Activated CD4-positive, alpha-beta memory T cell treated with anti-CD3 and anti-CD28 coated beads, Interleukin-2, amount 10 ng/mL, durations not matched to agents 7 days and 5 days (primary cell): ENCODE measurements around the gene ATRNL1. TPM values are rescaled to one million over a fixed set of nuclear protein-coding genes. Genes with fewer than 3 reads are reported as not detected.
"Not testable (repeated sequence)": the region's sequence is repeated elsewhere in the genome, so short reads cannot be mapped to it uniquely, and the experiment has no call there.

Experiments
- CTCF ChIA-PET: fragments of 350-600 bp; sonication (Branson Sonifier 250); formaldehyde crosslinking; loops from one replicate; lab custom pipeline; 2021; ENCODE audit warnings: antibody characterized with exemption, inconsistent platforms; lab: Charles Lee
- POLR2A ChIA-PET: fragments of 350-600 bp; sonication (Branson Sonifier 250); formaldehyde crosslinking; loops from one replicate; lab custom pipeline; 2021; ENCODE audit warnings: antibody characterized with exemption; lab: Charles Lee
- DNase-seq: peaks from one replicate; pipeline ENCODE4 v3.0.0-alpha.2; 2020
- H3K27ac Mint-ChIP-seq: one replicate; pipeline ENCODE4 v1.8.0; 2021; ENCODE audit warnings: mild to moderate bottlenecking, mixed read lengths
- H3K27me3 Mint-ChIP-seq: one replicate; pipeline ENCODE4 v1.8.0; 2021; ENCODE audit warnings: mixed read lengths
- H3K36me3 Mint-ChIP-seq: one replicate; pipeline ENCODE4 v1.8.0; 2021; ENCODE audit warnings: low read depth, mixed read lengths
- H3K4me1 Mint-ChIP-seq: one replicate; pipeline ENCODE4 v1.8.0; 2021; ENCODE audit warnings: mixed read lengths
- H3K4me3 Mint-ChIP-seq: one replicate; pipeline ENCODE4 v1.8.0; 2021; ENCODE audit warnings: mild to moderate bottlenecking, mixed read lengths
- H3K9me3 Mint-ChIP-seq: one replicate; pipeline ENCODE4 v1.8.0; 2021; ENCODE audit warnings: mixed read lengths
- total RNA-seq, 2 experiments: library from RNA; stranded (reverse); gene quantifications; one replicate each; pipeline ENCODE4 v1.2.3, GENCODE V29; 2021

The ATRNL1 gene
- total RNA-seq, 2 experiments from 2014 or later: 0.28 to 0.55 TPM

DNA sequence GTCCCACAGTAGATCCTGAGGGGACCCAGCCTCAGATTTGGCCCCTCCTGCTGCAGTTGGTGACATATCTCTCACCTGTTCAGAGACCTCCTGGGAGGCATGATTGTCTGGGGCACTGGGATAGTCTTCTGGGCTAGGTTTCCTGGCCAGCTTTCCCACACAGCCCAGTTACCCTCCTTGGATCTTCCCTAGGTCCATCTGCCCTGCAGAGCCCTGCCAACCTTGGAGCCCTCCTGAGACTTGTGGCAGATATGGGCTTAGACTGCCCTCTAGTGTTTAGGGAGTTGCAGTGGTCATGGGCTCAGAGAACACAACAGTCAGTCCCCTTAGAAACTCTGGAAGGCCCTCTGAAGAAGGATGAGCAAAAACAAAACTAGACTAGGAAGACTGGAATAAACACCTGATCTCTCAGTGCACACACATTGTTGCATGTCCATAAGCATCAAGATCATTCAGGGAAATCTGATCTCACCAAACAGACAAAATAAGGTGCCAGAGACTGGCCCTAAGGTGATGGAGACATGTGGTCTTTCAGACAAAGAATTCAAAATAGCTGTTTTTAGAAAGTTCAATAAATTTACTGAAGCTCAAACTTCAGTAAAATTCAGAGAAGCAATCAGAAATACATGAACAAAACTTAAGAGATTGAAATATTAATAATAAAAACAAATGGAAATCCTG, 324.6 kb downstream of the ATRNL1 start:
- peaks cover 2% of the 10 kb centered on the region for H3K9me3 Mint-ChIP-seq

DNA sequence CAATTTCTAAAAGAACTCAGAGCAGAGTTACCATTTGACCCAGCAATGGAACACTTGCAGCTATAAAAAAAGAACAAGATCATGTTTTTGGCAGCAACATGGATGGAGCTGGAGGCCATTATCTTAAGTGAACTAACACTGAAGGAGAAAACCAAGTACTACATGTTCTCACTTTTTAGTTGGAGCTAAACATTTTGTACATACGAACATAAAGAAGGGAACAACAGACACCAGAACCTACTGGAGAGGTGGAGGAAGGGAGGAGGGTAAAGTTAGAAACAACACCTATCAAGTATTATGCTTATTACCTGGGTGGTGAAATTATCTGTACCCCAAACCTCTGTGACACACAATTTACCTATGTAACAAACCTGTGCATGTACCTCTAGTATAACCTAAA, 329.5 kb downstream of the ATRNL1 start:
- CTCF ChIA-PET: no interaction called here
- Mint-ChIP-seq H3K27me3 (no peaks in the 10 kb centered on the region), H3K4me1 (no peaks in the 10 kb centered on the region), H3K9me3 (peaks cover 5% of the 10 kb centered on the region), H3K4me3 (no peak overlapping the region), H3K36me3 (no peaks in the 10 kb centered on the region), H3K27ac (no peak overlapping the region)
- no peak for DNase-seq
- POLR2A ChIA-PET: no interaction called here

More for the DNA sequence above, 324.6 kb downstream of the ATRNL1 start:
- no peak for DNase-seq
- H3K36me3 Mint-ChIP-seq: no peaks in the 10 kb centered on the region
- no peak overlapping the region for H3K4me3 Mint-ChIP-seq
- no peaks in the 10 kb centered on the region for H3K27me3 Mint-ChIP-seq
- no peaks in the 10 kb centered on the region for H3K4me1 Mint-ChIP-seq
- ChIA-PET POLR2A (no interaction called here), CTCF (no interaction called here)
- no peak overlapping the region for H3K27ac Mint-ChIP-seq

DNA sequence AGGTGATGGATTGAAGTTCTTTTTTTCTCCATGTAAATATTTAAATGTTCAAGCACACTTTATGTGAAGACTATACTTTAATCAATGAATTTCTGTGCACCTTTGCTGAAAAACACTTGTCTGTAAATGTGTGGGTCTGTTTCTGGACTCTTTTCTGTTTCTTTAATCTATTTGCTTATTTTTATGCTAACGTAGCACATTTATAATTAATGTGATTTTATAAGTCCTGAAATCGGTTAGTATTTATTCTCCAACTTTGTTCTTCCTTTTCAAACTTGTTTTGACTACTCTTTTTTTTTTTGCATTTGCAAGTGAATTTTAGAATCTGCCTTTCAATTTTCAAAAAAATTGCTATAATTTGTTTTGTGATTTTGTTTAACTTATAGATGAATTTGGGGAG, 334.4 kb downstream of the ATRNL1 start:
- H3K9me3 Mint-ChIP-seq: peaks cover 3% of the 10 kb centered on the region
- CTCF ChIA-PET: no interaction called here
- no peak overlapping the region for H3K27ac Mint-ChIP-seq

DNA sequence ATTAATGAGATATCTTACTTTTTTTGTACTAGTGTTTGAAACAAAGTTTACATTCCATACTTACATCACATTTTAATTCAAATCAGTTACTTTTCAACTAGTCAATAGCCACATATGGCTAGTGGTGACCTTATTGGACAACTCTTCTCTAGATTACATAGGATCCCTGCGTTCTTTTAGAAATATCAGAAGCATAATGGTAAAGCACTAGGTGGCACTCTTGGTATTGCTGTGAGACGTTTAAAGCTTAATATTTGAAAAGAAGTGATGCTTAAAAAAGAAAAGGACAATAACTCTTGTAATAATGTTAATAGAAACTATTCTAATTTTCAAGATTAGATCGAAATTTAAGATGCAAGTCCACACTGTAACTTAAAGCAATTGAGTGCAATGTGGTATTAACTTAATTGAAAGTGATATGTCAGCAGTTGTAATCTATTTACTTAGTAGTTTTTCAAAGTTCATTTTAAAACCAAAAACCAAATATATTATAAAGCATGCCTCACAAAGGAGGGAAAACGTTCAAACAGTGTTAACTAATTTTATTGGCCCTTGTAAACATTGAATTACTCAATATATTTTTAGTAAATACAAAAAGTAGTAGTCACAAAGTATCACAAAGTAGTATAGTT, 339.1 kb downstream of the ATRNL1 start:
- Mint-ChIP-seq H3K9me3 (no peaks in the 10 kb centered on the region), H3K27me3 (no peaks in the 10 kb centered on the region), H3K4me3 (no peak overlapping the region), H3K27ac (no peak overlapping the region), H3K4me1 (no peaks in the 10 kb centered on the region), H3K36me3 (no peaks in the 10 kb centered on the region)
- CTCF ChIA-PET: no interaction called here
- no peak for DNase-seq
- POLR2A ChIA-PET: no interaction called here

More for the DNA sequence above, 334.4 kb downstream of the ATRNL1 start:
- POLR2A ChIA-PET: no interaction called here
- Mint-ChIP-seq H3K27me3 (no peaks in the 10 kb centered on the region), H3K4me1 (no peaks in the 10 kb centered on the region), H3K36me3 (no peaks in the 10 kb centered on the region), H3K4me3 (no peak overlapping the region)
- DNase-seq: no peak

DNA sequence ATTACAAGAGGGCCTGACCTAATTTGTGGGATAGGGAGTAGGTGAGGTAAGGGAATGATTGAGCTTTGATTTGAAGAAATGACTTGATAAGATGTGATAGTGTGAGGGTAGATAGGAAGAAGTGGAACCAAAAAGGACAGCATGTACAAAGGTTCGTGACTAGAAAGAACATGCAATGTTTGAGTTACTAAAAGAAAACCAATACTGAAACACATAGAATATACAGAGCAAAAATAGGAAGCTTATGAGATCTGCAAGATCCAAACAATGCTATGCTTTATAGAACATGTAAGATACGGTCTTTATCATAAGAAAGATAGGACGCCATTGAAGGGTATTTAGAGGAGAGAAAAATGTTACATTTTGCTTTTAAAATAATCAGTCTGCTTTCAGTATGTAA, 343.8 kb downstream of the ATRNL1 start:
- POLR2A ChIA-PET: no interaction called here
- no peaks in the 10 kb centered on the region for H3K27me3 Mint-ChIP-seq
- H3K27ac Mint-ChIP-seq: no peak overlapping the region
- H3K36me3 Mint-ChIP-seq: no peaks in the 10 kb centered on the region
- no peak overlapping the region for H3K4me3 Mint-ChIP-seq
- H3K9me3 Mint-ChIP-seq: no peaks in the 10 kb centered on the region
- no peak for DNase-seq
- H3K4me1 Mint-ChIP-seq: no peaks in the 10 kb centered on the region
- CTCF ChIA-PET: no interaction called here

DNA sequence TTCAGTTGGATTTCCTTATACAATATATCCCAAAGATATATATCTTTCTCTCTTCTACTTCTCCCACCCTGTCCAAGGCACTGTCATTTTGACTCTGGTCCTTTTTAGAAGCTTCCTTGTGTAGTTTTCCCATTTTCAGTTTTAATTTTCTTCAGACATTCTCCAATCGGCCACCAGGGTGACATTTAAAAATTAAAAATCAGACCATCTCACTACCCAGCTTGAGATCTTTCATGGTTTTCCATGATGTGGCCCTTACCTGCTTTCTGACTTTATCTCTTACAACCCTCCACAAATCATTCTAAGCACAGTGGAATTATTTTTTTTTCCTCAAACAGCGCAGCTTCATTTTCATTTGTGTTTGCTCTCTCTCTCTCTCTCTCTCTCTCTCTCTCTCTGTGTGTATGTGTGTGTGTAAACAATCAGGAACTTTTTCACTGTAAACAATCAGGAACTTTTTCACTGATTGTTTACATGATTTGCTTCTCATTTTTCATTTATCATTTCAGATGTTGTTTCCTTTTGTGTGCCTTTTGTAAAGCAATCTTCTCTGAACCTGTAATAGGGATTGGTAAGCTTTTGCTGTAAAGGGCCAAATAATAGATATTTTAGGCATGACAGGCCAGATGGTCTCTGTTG, 348.9 kb downstream of the ATRNL1 start:
- CTCF ChIA-PET: interaction anchor here (0.7 kb wide), 1 partner anchor 1812 kb away, joined by 4 read pairs; no protein-coding TSS in a partner anchor
- Mint-ChIP-seq H3K27me3 (no peaks in the 10 kb centered on the region), H3K27ac (no peak overlapping the region), H3K36me3 (no peaks in the 10 kb centered on the region), H3K4me3 (no peak overlapping the region), H3K9me3 (no peaks in the 10 kb centered on the region), H3K4me1 (no peaks in the 10 kb centered on the region)
- DNase-seq: no peak
- POLR2A ChIA-PET: no interaction called here

DNA sequence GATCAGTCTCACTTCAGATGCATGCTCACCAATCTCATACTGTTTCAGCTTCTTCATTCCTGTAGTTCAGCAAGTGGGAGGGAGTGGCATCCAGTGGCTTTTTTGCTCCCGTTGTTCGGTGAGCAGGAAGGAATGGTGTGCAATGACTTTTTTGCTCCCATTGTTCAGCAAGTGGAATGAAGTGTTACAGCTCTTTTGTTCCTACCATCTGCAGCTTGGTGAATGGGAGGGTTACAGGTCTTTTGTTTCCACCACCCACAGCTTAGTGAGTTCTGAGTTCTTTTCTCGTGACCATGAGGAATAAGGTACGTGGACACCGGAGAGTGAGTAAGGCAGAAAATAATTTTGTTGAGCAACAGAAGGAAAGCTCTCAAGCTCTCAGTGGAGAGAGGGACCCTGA, 363.6 kb downstream of the ATRNL1 start:
- Mint-ChIP-seq H3K4me3 (no peak overlapping the region), H3K36me3 (no peaks in the 10 kb centered on the region), H3K9me3 (peaks cover 11% of the 10 kb centered on the region), H3K4me1 (no peaks in the 10 kb centered on the region), H3K27me3 (no peaks in the 10 kb centered on the region), H3K27ac (no peak overlapping the region)
- ChIA-PET POLR2A (no interaction called here), CTCF (no interaction called here)
- no peak for DNase-seq

DNA sequence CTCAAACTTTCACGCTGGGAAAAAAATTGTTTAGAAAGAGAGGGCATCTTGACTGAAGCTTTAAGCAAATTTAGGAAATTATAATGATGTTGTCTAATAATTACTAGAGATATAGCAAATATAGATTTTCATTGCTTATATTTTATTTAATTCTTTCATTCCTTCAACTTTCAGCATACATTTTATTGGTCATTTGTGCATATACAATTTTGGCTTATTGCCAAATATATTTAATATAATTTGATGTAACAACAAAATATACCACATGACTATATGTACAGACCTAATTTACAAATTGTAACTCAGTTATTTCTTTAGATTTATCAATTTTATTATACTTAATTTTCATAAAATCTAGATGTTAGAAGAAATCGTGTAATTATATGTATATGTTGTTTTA, 390.1 kb downstream of the ATRNL1 start:
- Mint-ChIP-seq H3K27ac (no peak overlapping the region), H3K9me3 (peaks cover 4% of the 10 kb centered on the region), H3K36me3 (no peaks in the 10 kb centered on the region), H3K4me1 (no peaks in the 10 kb centered on the region), H3K4me3 (no peak overlapping the region), H3K27me3 (no peaks in the 10 kb centered on the region)
- ChIA-PET CTCF (no interaction called here), POLR2A (no interaction called here)
- DNase-seq: no peak

DNA sequence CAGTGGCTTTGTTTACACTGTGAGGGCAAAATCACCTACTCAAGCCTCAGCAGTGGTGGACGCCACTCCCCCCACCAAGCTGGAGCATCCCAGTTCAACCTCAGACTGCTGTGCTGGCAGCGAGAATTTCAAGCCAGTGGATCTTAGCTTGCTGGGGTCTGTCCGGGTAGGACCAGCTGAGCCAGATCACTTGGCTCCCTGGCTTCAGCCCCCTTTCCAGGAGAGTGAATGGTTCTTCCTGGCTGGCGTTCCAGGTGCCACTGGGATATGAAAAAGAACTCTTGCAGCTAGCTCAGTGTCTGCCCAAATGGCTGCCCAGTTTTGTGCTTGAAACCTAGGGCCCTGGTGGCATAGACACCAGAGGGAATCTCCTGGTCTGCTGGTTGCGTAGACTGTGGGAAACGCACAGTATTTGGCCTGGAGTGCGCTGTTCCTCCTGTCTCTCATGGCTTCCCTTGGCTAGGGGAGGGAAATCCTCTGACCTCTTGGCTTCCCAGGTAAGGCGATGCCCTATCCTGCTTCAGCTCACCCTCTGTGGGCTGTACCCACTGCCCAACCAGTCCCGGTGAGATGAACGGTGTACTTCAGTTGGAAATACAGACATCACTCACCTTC, 398.5 kb downstream of the ATRNL1 start:
- no peak overlapping the region for H3K27ac Mint-ChIP-seq
- no peaks in the 10 kb centered on the region for H3K4me1 Mint-ChIP-seq
- H3K27me3 Mint-ChIP-seq: no peaks in the 10 kb centered on the region
- peaks cover 13% of the 10 kb centered on the region for H3K9me3 Mint-ChIP-seq
- no peak for DNase-seq
- ChIA-PET POLR2A (no interaction called here), CTCF (no interaction called here)
- no peaks in the 10 kb centered on the region for H3K36me3 Mint-ChIP-seq
- no peak overlapping the region for H3K4me3 Mint-ChIP-seq

DNA sequence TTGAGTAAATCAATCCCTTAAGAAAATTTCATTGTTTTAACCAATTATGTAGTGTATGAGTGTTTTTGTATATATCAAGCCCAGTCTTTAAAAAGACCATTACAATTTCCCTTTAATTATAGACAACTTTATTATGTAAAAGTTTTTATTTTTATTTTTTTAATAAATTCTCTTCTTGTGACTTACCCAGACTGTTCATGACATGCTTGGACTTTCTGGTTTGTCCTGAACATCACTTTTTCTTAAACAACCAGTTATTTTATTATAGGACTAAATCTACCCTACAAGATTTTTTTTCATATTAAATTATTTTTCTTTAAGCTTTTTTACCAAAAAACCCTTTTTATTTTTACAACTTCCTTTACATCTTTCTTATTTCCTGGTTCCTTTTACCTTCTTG, 410.4 kb downstream of the ATRNL1 start:
- CTCF ChIA-PET: no interaction called here

DNA sequence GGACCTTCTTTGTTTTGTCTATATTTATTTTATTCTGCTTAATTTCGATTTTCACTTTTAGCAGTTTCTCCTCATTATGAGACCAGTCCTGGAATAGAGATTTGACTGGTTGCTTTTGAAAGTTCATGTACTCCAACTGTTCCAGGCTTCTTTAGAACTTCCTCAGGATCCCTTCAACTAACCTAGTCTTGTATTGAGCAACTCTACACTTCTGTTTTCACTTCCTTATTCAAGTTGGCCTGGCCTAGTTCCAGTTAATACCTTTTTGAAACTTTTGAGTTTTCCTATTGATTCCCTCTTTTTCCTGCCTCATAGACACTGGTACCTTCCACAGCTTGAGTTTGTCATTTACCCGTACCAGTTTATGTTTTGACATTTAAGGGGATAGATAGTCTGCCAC, 421.7 kb downstream of the ATRNL1 start:
- no peak for DNase-seq
- ChIA-PET CTCF (no interaction called here), POLR2A (no interaction called here)
- Mint-ChIP-seq H3K27ac (no peak overlapping the region), H3K27me3 (no peaks in the 10 kb centered on the region), H3K36me3 (no peaks in the 10 kb centered on the region), H3K4me3 (no peak overlapping the region), H3K4me1 (no peaks in the 10 kb centered on the region), H3K9me3 (peaks cover 4% of the 10 kb centered on the region)

More for the DNA sequence above, 410.4 kb downstream of the ATRNL1 start:
- H3K36me3 Mint-ChIP-seq: no peaks in the 10 kb centered on the region
- POLR2A ChIA-PET: no interaction called here
- H3K4me1 Mint-ChIP-seq: no peaks in the 10 kb centered on the region
- H3K27ac Mint-ChIP-seq: no peak overlapping the region
- H3K9me3 Mint-ChIP-seq: peaks cover 9% of the 10 kb centered on the region
- no peaks in the 10 kb centered on the region for H3K27me3 Mint-ChIP-seq
- DNase-seq: no peak
- no peak overlapping the region for H3K4me3 Mint-ChIP-seq

DNA sequence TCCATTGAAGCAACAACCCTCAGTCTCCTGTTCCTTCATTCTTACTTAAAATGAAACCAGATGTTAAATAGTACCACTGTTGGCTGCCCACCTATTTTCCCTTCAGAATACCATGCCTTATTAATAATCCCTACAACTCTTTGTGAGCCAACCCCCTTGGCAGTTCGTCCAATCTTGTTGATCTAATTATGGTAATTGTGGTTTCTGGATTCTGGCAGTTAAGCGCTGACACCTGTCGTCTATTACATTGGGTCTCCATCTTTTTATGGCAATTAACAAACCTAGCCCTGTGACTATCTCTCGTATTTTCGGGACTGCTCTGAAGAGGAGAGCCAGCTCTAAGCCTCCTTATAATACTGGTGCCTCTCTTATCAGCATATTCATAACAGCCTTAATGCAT, 432.0 kb downstream of the ATRNL1 start:
- CTCF ChIA-PET: no interaction called here
- no peaks in the 10 kb centered on the region for H3K27me3 Mint-ChIP-seq
- H3K27ac Mint-ChIP-seq: no peak overlapping the region
- peaks cover 21% of the 10 kb centered on the region for H3K9me3 Mint-ChIP-seq
- POLR2A ChIA-PET: no interaction called here
- DNase-seq: no peak
- H3K4me1 Mint-ChIP-seq: no peaks in the 10 kb centered on the region
- H3K4me3 Mint-ChIP-seq: no peak overlapping the region
- no peaks in the 10 kb centered on the region for H3K36me3 Mint-ChIP-seq

DNA sequence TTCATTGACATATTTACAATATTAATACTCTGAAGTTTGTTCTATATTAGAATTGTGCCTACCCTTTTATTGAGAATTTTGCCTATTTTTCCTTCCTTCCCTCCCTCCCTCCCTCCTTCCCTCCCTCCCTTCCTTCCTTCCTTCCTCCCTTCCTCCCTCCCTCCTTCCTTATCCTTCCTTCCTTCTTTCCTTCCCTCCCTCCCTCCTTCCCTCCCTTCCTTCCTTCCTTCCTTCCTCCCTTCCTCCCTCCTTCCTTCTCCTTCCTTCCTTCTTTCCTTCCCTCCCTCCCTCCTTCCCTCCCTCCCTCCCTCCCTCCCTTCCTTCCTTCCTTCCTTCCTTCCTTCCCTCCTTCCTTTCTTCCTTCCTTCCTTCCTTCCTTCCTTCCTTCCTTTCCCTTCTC, 434.5 kb downstream of the ATRNL1 start:
- H3K4me1 Mint-ChIP-seq, H3K36me3 Mint-ChIP-seq, DNase-seq, CTCF ChIA-PET, H3K27me3 Mint-ChIP-seq, POLR2A ChIA-PET, H3K4me3 Mint-ChIP-seq, H3K27ac Mint-ChIP-seq: not testable (repeated sequence)
- H3K9me3 Mint-ChIP-seq: peaks cover 18% of the 10 kb centered on the region
